HepG2 (cell line): ENCODE measurements around the gene NTN4. TPM values are rescaled to one million over a fixed set of nuclear protein-coding genes. Genes with fewer than 3 reads are reported as not detected.
A peak's percentile ranks its signal among the peaks of the same experiment; 100 is the strongest.

ENCODE experiments used
- ATAC-seq: fragments of 200-7000 bp; cut with Tn5 transposase; 3 replicates; pipeline ENCODE4 v1.9.1; 2020; ENCODE audit warnings: mild to moderate bottlenecking, moderate library complexity
- BruUV-seq: library from RNA; stranded (reverse); fragments of 400-500 nt; replicated peaks from 2 replicates; lab custom pipeline; 2021; lab: Mats Ljungman, UMichigan
- CTCF ChIA-PET: fragments of 300-600 bp; formaldehyde crosslinking; extraction: SDS; loops from one replicate; lab custom pipeline; 2021; ENCODE audit warnings: low total read pairs, inconsistent platforms, low intra/inter-chr PET ratio; lab: Yijun Ruan, JAX
- POLR2A ChIA-PET: fragments of 350-600 bp; sonication (Branson Sonifier 250); formaldehyde crosslinking; loops from one replicate; lab custom pipeline; 2020; ENCODE audit warnings: antibody characterized with exemption, inconsistent platforms; lab: Yijun Ruan, JAX
- DNase-seq: peaks from one replicate; pipeline ENCODE4 v3.0.0-alpha.2; 2015; ENCODE audit warnings: low spot score
- FAIRE-seq: peaks from 3 replicates; lab custom pipeline; 2011; peaks lifted over from hg19 to GRCh38; lab: Jason Lieb, UNC
- H2AFZ ChIP-seq: one replicate; pipeline ENCODE4 v1.6.1; 2011; ENCODE audit warnings: low read length, inconsistent platforms
- H3K27ac ChIP-seq: fragments of 300-600 bp; 3 replicates; pipeline ENCODE4 v1.8.0; 2011; ENCODE audit warnings: mixed run types, mild to moderate bottlenecking, mixed read lengths, low read length, inconsistent platforms; ENCODE audit not compliant: insufficient read depth; ENCODE audit errors: extremely low read length
- H3K27me3 ChIP-seq, 2 experiments: fragments of 200-600 bp in 1 of 2; 2 replicates in 1 of 2; 3 replicates in 1 of 2; pipeline versions ENCODE4 v1.6.0 to v1.8.0; 2011; ENCODE audit warnings: low read length in 2 of 2, mild to moderate bottlenecking in 2 of 2, moderate library complexity in 2 of 2, inconsistent platforms in 1 of 2; ENCODE audit not compliant: insufficient read depth in 2 of 2, control insufficient read depth in 1 of 2
- H3K36me3 ChIP-seq, 2 experiments: fragments of 200-600 bp in 1 of 2; replicated peaks in 1 of 2; 2 replicates in 1 of 2; 3 replicates in 1 of 2; pipeline versions ENCODE4 v1.5.1 to v1.8.0; 2011; ENCODE audit warnings: low read length in 2 of 2, inconsistent platforms in 1 of 2; ENCODE audit not compliant: insufficient read depth in 2 of 2, control insufficient read depth in 1 of 2
- H3K4me1 ChIP-seq: 2 replicates; pipeline ENCODE4 v1.5.1; 2012; ENCODE audit warnings: low read length, inconsistent platforms; ENCODE audit not compliant: insufficient read depth
- H3K4me2 ChIP-seq: 2 replicates; pipeline ENCODE4 v1.6.0; 2011; ENCODE audit warnings: low read depth, low read length, inconsistent platforms
- H3K4me3 ChIP-seq, 3 experiments: fragments of 200-600 bp in 1 of 3; sonication (generic), shearing (Covaris generic) in 1 of 3; replicated peaks in 1 of 3; 2 replicates each; pipeline ENCODE4 v1.5.1; 2011 to 2016; ENCODE audit warnings: low read length in 3 of 3, inconsistent platforms in 2 of 3, low read depth in 2 of 3, mild to moderate bottlenecking in 2 of 3, control low read depth in 1 of 3, mixed read lengths in 1 of 3; ENCODE audit not compliant: insufficient read depth in 1 of 3
- H3K79me2 ChIP-seq: one replicate; pipeline ENCODE4 v1.6.1; 2011; ENCODE audit warnings: low read length, inconsistent platforms; ENCODE audit not compliant: insufficient read depth
- H3K9ac ChIP-seq: 2 replicates; pipeline ENCODE4 v1.6.0; 2011; ENCODE audit warnings: mild to moderate bottlenecking, low read depth, low read length, inconsistent platforms; ENCODE audit not compliant: insufficient read depth
- H3K9me3 ChIP-seq: 2 replicates; pipeline ENCODE4 v1.5.1; 2012; ENCODE audit warnings: mild to moderate bottlenecking, low read length
- H4K20me1 ChIP-seq: 2 replicates; pipeline ENCODE4 v1.6.0; 2011; ENCODE audit warnings: inconsistent platforms, mild to moderate bottlenecking, low read length, moderate library complexity; ENCODE audit not compliant: insufficient read depth
- GFI1 ChIP-seq: sonication (generic); formaldehyde crosslinking; IDR thresholded peaks from 2 replicates; pipeline ENCODE4 v1.5.0; 2020; ENCODE audit warnings: missing genetic modification reagents, mild to moderate bottlenecking, borderline replicate concordance
- KLF15 ChIP-seq: sonication (generic); formaldehyde crosslinking; IDR thresholded peaks from 2 replicates; pipeline ENCODE4 v1.8.1; 2023; ENCODE audit warnings: borderline replicate concordance, mild to moderate bottlenecking, inconsistent platforms, missing genetic modification reagents, mixed read lengths
- PRDM15 ChIP-seq: sonication (generic); formaldehyde crosslinking; IDR thresholded peaks from 2 replicates; pipeline ENCODE4 v1.4.0; 2020; ENCODE audit warnings: missing genetic modification reagents
- SOX13 ChIP-seq, 3 experiments: fragments of 450-650 bp in 1 of 3; sonication (generic) in 1 of 3; formaldehyde crosslinking in 1 of 3; IDR thresholded peaks in 2 of 3; conservative IDR thresholded peaks in 1 of 3; 2 replicates each; pipeline versions ENCODE4 v1.5.0 to v1.6.1; 2016 to 2020; ENCODE audit warnings: antibody characterized with exemption in 1 of 3, mild to moderate bottlenecking in 1 of 3, missing compliant biosample characterization in 1 of 3, missing genetic modification reagents in 1 of 3, moderate library complexity in 1 of 3
- ZNF296 ChIP-seq: sonication (generic); formaldehyde crosslinking; conservative IDR thresholded peaks from 2 replicates; pipeline ENCODE4 v1.5.0; 2020; ENCODE audit warnings: mild to moderate bottlenecking, missing genetic modification reagents
- ZNF501 ChIP-seq: sonication (generic); formaldehyde crosslinking; IDR thresholded peaks from 2 replicates; pipeline ENCODE4 v1.5.1; 2020; ENCODE audit warnings: mild to moderate bottlenecking, moderate library complexity, missing genetic modification reagents
- ZNF687 ChIP-seq: sonication (generic); formaldehyde crosslinking; IDR thresholded peaks from 2 replicates; pipeline ENCODE4 v1.5.1; 2020; ENCODE audit warnings: mild to moderate bottlenecking, missing genetic modification reagents, moderate library complexity
- WGBS: methylation state at CpG from one replicate; pipeline ENCODE4 v1.1.6; 2017; ENCODE audit warnings: low lambda C conversion rate; 5-methylcytosine and 5-hydroxymethylcytosine counted together
- in situ Hi-C: cut with HindIII; loops from 2 replicates; pipeline ENCODE4 v1.10.0; 2017; ENCODE audit warnings: low pct_unique_long_range_greater_than_20kb; ENCODE audit not compliant: extremely low pct_ligation_motif_present
- intact Hi-C: fragments of 100-400 bp; cut with micrococcal nuclease; formaldehyde crosslinking; loops from one replicate; pipeline ENCODE4 v1.10.0; 2022; ENCODE audit not compliant: unreplicated experiment
- polyA plus RNA-seq, 8 experiments: library from polyadenylated mRNA; depleted of rRNA in 3 of 8; stranded (reverse) in 7 of 8; unstranded in 1 of 8; fragments of >200 nt; fragmentation: Illumina TruSeq in 4 of 8; extraction: Trizol in 4 of 8; gene quantifications; 2 replicates each; pipeline versions ENCODE4 v1.2.1 to v1.2.3, GENCODE V29; 2011 to 2016; ENCODE audit warnings: low read depth in 4 of 8, missing spikeins in 1 of 8, mixed read lengths in 1 of 8; ENCODE audit not compliant: insufficient read depth in 1 of 8
- total RNA-seq, 5 experiments: library from RNA; depleted of rRNA; stranded (reverse); fragments of >200 nt; fragmentation: Illumina TruSeq; extraction: Trizol; gene quantifications; 2 replicates each; pipeline ENCODE4 v1.2.3, GENCODE V29; 2016; ENCODE audit warnings: low read depth in 1 of 5
- TF ChIP-seq, protein P1 (sequence below): sonication (generic); formaldehyde crosslinking; IDR thresholded peaks from 2 replicates; pipeline ENCODE4 v1.4.0; 2020; ENCODE audit warnings: missing genetic modification reagents
- TF ChIP-seq, protein P2 (sequence below): sonication (generic); formaldehyde crosslinking; IDR thresholded peaks from 2 replicates; pipeline ENCODE4 v1.8.0; 2022; ENCODE audit warnings: mild to moderate bottlenecking, missing genetic modification reagents, moderate library complexity

Gene NTN4
- total and polyA plus RNA-seq, 2 of the 13 experiments (the other 11 are each of a cell fraction or from before 2014, with no cell fraction given): 7.8 to 11.5 TPM

DNA sequence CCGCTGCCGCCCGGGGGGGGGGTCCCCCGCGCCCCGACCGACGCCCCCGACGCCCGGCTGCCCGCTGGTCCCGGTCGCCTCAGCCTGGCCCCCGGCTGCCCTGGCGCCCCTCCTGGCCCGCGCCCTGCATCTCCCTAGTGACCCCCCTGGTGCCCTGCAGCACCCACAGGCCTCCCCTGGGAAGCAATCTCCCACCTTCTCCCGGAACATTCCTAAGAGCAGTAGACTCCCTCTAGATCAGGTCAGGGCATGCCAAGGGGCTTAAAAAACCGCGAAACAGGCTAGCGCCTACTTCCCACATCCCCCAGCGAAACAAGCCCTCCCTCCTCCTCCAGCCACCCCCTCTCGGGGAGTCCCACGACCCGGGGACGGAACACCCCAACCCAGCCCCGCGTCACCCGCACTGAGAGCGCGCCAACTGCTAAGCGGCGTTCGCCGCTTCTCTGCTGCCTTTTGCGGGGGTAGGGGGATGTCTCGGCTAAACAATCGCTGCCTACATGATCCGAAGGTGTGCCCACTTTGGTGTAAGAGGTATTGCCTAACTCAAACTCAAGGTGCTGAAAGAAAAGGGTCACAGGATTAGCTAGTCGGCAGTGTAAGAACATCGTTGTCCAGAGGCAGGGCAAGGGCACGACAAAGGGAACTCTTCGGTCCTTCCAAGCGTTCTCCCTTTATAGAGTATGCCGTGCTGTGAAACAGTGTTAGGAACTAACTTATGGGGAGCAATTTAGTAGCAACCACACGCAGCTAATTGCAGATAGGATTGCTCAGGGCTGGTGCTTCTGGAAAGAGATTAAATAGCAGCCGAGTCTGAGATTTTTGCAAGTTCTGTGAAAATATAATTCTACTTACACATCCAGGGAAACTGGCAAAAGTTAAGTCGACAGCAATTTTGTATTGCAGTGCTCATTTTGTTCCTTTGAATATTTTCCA is 619 bp upstream of the NTN4 start:
- intact Hi-C loops: no loop called here
- peak overlapping the region; percentile 81 for H2AFZ ChIP-seq
- H3K36me3 ChIP-seq: no peaks in the 10 kb centered on the region
- DNase-seq (no peak), FAIRE-seq (peak; percentile 48), ATAC-seq (peak; percentile 59)
- in situ Hi-C loops: no loop called here
- 7% methylated on average over 28 of the region's 49 CpGs for WGBS
- peak overlapping the region; percentile 57 for H3K9ac ChIP-seq
- ChIA-PET POLR2A (interaction anchor here (1.3 kb wide), 1 partner anchor 25 kb away, joined by 5 read pairs; no protein-coding TSS in a partner anchor), CTCF (interaction anchor here (1.2 kb wide), 1 partner anchor 25 kb away, joined by 3 read pairs; no protein-coding TSS in a partner anchor)
- H3K79me2 ChIP-seq: no peaks in the 10 kb centered on the region
- peaks cover 53% of the 10 kb centered on the region for H3K4me1 ChIP-seq
- peak overlapping the region; percentile 75 to 84 (median 82) for H3K4me3 ChIP-seq
- no peak overlapping the region for H3K27ac ChIP-seq
- no peaks in the 10 kb centered on the region for H4K20me1 ChIP-seq
- BruUV-seq: no TSS peak
- H3K4me2 ChIP-seq: peak overlapping the region; percentile 92
- no peaks in the 10 kb centered on the region; a peak in 1 of 5 replicates for H3K27me3 ChIP-seq
- H3K9me3 ChIP-seq: no peaks in the 10 kb centered on the region
- TF ChIP-seq KLF15 (CRISPR knock-in tag) (no peak), ZNF296 (no peak), ZNF687 (CRISPR knock-in tag) (peak; percentile 75), GFI1 (CRISPR knock-in tag) (0 out of 2 replicates have a peak, but pooled peaks have one; percentile 35), ZNF501 (CRISPR knock-in tag) (0 out of 2 replicates have a peak, but pooled peaks have one; percentile 51), SOX13 (IDR thresholded peaks at IDR 0.05) (no peak), SOX13 (CRISPR knock-in tag; conservative IDR thresholded peaks at IDR 0.05 in 1 of 2, IDR thresholded peaks at IDR 0.05 in 1 of 2) (no peak), PRDM15 (CRISPR knock-in tag) (no peak)
- TF ChIP-seq, protein P1, sequence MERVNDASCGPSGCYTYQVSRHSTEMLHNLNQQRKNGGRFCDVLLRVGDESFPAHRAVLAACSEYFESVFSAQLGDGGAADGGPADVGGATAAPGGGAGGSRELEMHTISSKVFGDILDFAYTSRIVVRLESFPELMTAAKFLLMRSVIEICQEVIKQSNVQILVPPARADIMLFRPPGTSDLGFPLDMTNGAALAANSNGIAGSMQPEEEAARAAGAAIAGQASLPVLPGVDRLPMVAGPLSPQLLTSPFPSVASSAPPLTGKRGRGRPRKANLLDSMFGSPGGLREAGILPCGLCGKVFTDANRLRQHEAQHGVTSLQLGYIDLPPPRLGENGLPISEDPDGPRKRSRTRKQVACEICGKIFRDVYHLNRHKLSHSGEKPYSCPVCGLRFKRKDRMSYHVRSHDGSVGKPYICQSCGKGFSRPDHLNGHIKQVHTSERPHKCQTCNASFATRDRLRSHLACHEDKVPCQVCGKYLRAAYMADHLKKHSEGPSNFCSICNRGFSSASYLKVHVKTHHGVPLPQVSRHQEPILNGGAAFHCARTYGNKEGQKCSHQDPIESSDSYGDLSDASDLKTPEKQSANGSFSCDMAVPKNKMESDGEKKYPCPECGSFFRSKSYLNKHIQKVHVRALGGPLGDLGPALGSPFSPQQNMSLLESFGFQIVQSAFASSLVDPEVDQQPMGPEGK (CRISPR knock-in tag): peak; percentile 52
- TF ChIP-seq, protein P2, sequence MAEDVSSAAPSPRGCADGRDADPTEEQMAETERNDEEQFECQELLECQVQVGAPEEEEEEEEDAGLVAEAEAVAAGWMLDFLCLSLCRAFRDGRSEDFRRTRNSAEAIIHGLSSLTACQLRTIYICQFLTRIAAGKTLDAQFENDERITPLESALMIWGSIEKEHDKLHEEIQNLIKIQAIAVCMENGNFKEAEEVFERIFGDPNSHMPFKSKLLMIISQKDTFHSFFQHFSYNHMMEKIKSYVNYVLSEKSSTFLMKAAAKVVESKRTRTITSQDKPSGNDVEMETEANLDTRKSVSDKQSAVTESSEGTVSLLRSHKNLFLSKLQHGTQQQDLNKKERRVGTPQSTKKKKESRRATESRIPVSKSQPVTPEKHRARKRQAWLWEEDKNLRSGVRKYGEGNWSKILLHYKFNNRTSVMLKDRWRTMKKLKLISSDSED (CRISPR knock-in tag): 0 out of 2 replicates have a peak, but pooled peaks have one; percentile 47
